Small intestine (tissue), 16 donors: ENCODE data around the gene CDIPT. TPM values are rescaled to one million over a fixed set of nuclear protein-coding genes. Genes with fewer than 3 reads are reported as not detected.
A peak's percentile ranks its signal among the peaks of the same experiment; 100 is the strongest.
"Not testable (repeated sequence)": the region's sequence is repeated elsewhere in the genome, so short reads cannot be mapped to it uniquely, and the experiment has no call there.

Source experiments
- DNase-seq, 2 donors: peaks; one replicate each; pipeline versions ENCODE4 v3.0.0 to v3.0.0-alpha.2; 2013
- FAIRE-seq: peaks from 2 replicates; lab custom pipeline; 2012; peaks lifted over from hg19 to GRCh38; lab: Jason Lieb, UNC
- H3K27ac ChIP-seq, 3 donors: one replicate each; pipeline ENCODE4 v1.5.1; 2013; ENCODE audit warnings: low read length in 2 of 3, mild to moderate bottlenecking in 2 of 3, control low read depth in 1 of 3, inconsistent platforms in 1 of 3, low read depth in 1 of 3, moderate library complexity in 1 of 3
- H3K27me3 ChIP-seq, 3 donors: one replicate each; pipeline ENCODE4 v1.6.1; 2013; ENCODE audit warnings: low read length in 3 of 3, inconsistent platforms in 1 of 3; ENCODE audit not compliant: control insufficient read depth in 3 of 3, insufficient read depth in 3 of 3
- H3K36me3 ChIP-seq, 3 donors: one replicate each; pipeline ENCODE4 v1.6.1; 2013; ENCODE audit warnings: low read length in 3 of 3, inconsistent platforms in 1 of 3, low read depth in 1 of 3, mild to moderate bottlenecking in 1 of 3, moderate library complexity in 1 of 3; ENCODE audit not compliant: control insufficient read depth in 3 of 3, insufficient read depth in 2 of 3
- H3K4me1 ChIP-seq, 3 donors: one replicate each; pipeline ENCODE4 v1.6.1; 2013; ENCODE audit warnings: low read length in 2 of 3, inconsistent platforms in 1 of 3, low read depth in 1 of 3, mild to moderate bottlenecking in 1 of 3, moderate library complexity in 1 of 3; ENCODE audit not compliant: control insufficient read depth in 3 of 3, insufficient read depth in 2 of 3
- H3K4me3 ChIP-seq, 3 donors: one replicate each; pipeline ENCODE4 v1.5.1; 2013; ENCODE audit warnings: low read length in 3 of 3, control low read depth in 1 of 3, inconsistent platforms in 1 of 3, low read depth in 1 of 3, mild to moderate bottlenecking in 1 of 3, moderate library complexity in 1 of 3
- H3K9me3 ChIP-seq, 2 donors: one replicate each; pipeline ENCODE4 v1.6.1; 2013; ENCODE audit warnings: low read depth in 1 of 2, low read length in 1 of 2; ENCODE audit not compliant: control insufficient read depth in 2 of 2, insufficient read depth in 1 of 2
- WGBS, 3 donors: extraction: QIAGEN DNeasy Blood & Tissue Kit; methylation state at CpG; one replicate each; pipeline ENCODE4 v1.1.7; 2013; 5-methylcytosine and 5-hydroxymethylcytosine counted together
- long read RNA-seq, 10 donors: transcript quantifications; one replicate each; lab custom pipeline, GENCODE V29; 2026
- polyA plus RNA-seq, 4 donors: library from polyadenylated mRNA; stranded (reverse) in 3 of 4; unstranded in 1 of 4; fragments of 200-250 nt in 3 of 4; fragments of 120-200 nt in 1 of 4; gene quantifications; one replicate each; pipeline versions ENCODE4 v1.2.1 to v1.2.3, GENCODE V29; 2013
- donor health status: healthy with polysubstance abuse.
- donor health status: control.
- donor health status: control.
- donor health status: Bipolar disorder and iron deficiency.
- donor health status: healthy.

CDIPT gene, protein sequence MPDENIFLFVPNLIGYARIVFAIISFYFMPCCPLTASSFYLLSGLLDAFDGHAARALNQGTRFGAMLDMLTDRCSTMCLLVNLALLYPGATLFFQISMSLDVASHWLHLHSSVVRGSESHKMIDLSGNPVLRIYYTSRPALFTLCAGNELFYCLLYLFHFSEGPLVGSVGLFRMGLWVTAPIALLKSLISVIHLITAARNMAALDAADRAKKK
- polyA plus RNA-seq, result 10 to 100 TPM; 51.9 to 76.9 (median 61.2) TPM
- long read RNA-seq, donor 1, result 0 reads
- long read RNA-seq, donor 2, transcript CDIPT-201 (6 exons, 2,353 nt), result major isoform, 7 of 7 reads
- long read RNA-seq, donor 2, partial matches to known transcripts, result 0 of 7 reads
- long read RNA-seq, donor 2, other reads (novel, unspliced or antisense), result 0 of 7 reads
- long read RNA-seq, donor 3, transcript CDIPT-201 (6 exons, 2,353 nt), result major isoform, 6 of 18 reads
- long read RNA-seq, donor 3, partial matches to known transcripts, result 9 of 18 reads
- long read RNA-seq, donor 3, other reads (novel, unspliced or antisense), result 0 of 18 reads
- long read RNA-seq, donor 4, partial matches to known transcripts, result 0 of 1 reads
- long read RNA-seq, donor 4, other reads (novel, unspliced or antisense), result 0 of 1 reads
- long read RNA-seq, donor 5, partial matches to known transcripts, result 0 of 5 reads
- long read RNA-seq, donor 5, other reads (novel, unspliced or antisense), result 0 of 5 reads
- long read RNA-seq, donor 6, transcript CDIPT-201 (6 exons, 2,353 nt), result major isoform, 11 of 41 reads
- long read RNA-seq, donor 6, partial matches to known transcripts, result 27 of 41 reads
- long read RNA-seq, donor 6, other reads (novel, unspliced or antisense), result 0 of 41 reads
- long read RNA-seq, donor 7, transcript CDIPT-201 (6 exons, 2,353 nt), result major isoform, 42 of 55 reads
- long read RNA-seq, donor 7, partial matches to known transcripts, result 11 of 55 reads
- long read RNA-seq, donor 7, other reads (novel, unspliced or antisense), result 0 of 55 reads
- long read RNA-seq, donor 8, partial matches to known transcripts, result 0 of 1 reads
- long read RNA-seq, donor 8, other reads (novel, unspliced or antisense), result 0 of 1 reads
- long read RNA-seq, donor 9, partial matches to known transcripts, result 0 of 2 reads
- long read RNA-seq, donor 9, other reads (novel, unspliced or antisense), result 0 of 2 reads
- long read RNA-seq, donor 10, transcript CDIPT-201 (6 exons, 2,353 nt), result major isoform, 17 of 24 reads
- long read RNA-seq, donor 10, partial matches to known transcripts, result 5 of 24 reads
- long read RNA-seq, donor 10, other reads (novel, unspliced or antisense), result 0 of 24 reads

DNA sequence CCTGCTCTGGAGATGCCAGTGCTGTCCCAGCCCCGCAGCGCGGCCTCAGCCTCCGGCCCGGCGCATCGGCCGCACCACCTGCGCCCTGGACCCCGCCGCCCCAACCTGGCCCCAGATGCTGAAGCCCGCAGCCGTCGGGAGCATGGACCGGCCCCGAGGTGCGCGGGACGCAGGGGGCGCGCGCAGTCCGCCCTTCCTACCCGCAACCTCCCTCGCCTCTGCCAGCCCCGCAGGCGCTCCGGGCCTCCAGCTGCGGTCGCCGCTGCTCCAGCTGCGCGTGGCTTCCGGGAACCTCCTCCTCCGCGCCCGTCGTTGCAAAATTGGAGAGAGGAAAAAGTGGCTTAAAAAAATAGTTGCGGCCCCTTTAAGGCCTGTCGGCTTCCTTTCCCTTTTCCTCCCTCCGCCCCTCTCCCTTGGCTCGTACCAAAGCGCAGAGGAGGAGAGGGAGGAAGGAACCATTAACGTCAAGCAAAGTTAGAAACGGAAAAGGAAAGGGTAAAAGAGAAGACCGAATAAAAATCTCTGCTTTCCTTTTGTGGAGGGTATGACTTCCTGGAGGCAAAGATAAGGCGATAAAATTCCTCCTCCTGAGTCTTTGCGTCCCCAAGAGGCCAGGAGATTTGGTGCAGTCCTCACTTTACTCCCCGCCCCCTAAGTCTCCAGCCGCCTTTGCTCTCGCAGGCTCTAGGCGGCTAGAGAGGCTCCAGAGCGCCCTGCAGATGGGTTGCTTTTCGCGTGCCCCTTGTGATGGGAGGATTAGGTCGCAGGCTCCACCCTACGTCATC is at the start of gene CDIPT:
CDIPT (minus strand) TSS at position 343 of the 785 bp plus-strand sequence. CDS start 369 bp downstream, outside the sequence.
- no peak for FAIRE-seq
- WGBS, 3 donors, result 0% methylated on average over 37 to 57 of the region's 57 CpGs

DNA sequence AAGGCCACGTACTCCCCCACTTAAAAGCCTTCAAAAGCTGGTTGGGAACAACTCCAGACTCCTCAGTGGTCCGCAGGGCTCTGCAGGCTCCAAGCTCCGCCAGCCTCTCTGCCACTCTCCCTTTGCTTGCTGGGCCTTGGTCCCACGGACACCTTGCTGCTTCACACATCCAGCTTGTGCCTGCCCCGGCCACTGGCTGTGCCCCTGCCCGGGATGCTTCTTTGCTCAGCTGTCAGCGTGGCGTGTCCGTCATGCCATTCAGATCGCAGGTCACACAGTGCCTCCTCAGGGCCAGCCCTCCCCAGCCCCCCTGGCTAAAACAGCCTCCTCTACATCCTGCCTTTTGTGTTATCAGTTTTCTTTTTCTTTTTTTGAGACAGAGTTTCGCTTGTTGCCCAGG is 49.1 kb upstream of the CDIPT start:
- DNase-seq, result no peak
- no peaks in the 10 kb centered on the region for H3K27me3 ChIP-seq
- 83 to 85% (median 84%) methylated on average over 11 of the region's 11 CpGs for WGBS, 3 donors

More for the DNA sequence above, at the start of gene CDIPT:
- Histone ChIP-seq H3K36me3 (peaks cover 6 to 32% (median 8%) of the 10 kb centered on the region in 3 donors), H3K9me3 (no peaks in the 10 kb centered on the region), H3K4me3 (peak within 1 kb of the TSS; percentile 78 to 92 (median 90)), H3K27ac (peak within 1 kb of the TSS; percentile 75 to 83 (median 79)), H3K27me3 (no peaks in the 10 kb centered on the region), H3K4me1 (peaks cover 2 to 17% (median 4%) of the 10 kb centered on the region in 3 donors)
- peak; percentile 98 for DNase-seq

DNA sequence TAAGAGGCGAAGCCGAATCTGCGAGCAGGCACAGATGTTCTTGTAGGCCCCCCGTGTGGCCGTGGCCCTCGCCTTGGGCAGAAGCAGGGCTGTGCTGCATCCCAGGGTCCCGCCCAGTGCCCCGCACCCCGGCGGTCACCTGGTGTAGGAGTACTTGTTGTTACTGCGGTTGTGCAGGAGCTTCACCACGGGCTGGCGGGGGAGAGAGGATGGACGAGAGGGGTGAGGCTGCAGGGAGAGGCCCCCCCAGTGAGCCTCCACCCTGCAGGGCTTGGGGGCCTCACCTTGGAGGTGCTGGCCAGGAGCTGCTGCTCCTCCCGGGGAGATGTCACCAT is 48.6 kb upstream of the CDIPT start:
- Histone ChIP-seq H3K4me3 (no peak overlapping the region), H3K9me3 (no peaks in the 10 kb centered on the region), H3K4me1 (no peaks in the 10 kb centered on the region), H3K36me3 (peaks cover 0 to 44% (median 0%) of the 10 kb centered on the region in 3 donors), H3K27me3 (no peaks in the 10 kb centered on the region), H3K27ac (no peak overlapping the region)
- DNase-seq, result no peak
- FAIRE-seq, result no peak
- 82 to 93% (median 88%) methylated on average over 15 of the region's 15 CpGs for WGBS, 3 donors

More for the DNA sequence above, 49.1 kb upstream of the CDIPT start:
- Histone ChIP-seq H3K27ac (no peak overlapping the region), H3K4me3 (no peak overlapping the region), H3K4me1 (no peaks in the 10 kb centered on the region), H3K36me3 (peaks cover 0 to 43% (median 0%) of the 10 kb centered on the region in 3 donors), H3K9me3 (no peaks in the 10 kb centered on the region)
- no peak for FAIRE-seq

DNA sequence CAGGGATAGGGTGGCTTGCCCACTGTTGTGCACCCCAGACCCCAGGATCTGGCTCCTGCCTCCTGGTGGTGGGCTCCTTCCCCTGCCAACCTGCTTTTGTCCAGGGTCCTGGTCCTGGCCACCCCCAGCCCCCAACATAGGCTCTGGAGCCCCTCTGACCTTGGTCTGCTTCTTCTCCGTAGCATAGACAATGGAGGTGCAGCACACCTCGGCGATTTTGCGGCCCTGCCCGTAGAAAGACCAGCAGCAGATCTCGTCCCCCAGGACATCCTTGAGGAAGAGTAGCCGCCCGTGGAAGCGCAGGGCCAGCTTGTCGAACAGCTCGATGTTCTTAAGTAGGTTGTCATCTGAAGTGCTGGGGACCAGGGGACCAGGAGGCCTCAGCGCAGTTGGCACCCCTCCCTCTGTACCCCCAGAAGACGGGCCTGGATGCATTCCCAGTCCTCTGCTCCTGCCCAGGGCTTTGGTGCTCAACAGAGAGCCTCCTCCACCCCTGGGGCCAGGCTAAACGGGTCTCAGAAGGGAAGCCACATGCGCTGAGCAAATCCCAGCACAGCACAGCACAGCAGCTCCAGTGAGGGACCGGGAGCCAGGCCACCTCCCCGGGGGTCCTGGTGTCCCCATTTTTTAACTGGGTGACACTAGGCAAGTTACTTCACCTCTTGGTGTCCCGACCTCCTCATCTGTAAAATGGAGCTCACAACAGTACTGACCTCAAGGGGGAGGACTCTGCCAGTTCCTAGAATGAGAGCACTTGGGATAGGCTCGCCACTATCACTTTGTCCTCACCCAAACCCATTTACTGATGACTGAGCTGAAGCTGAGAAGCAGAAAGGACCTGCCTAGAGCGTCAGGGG is 48.0 kb upstream of the CDIPT start:
- H3K4me3 ChIP-seq, result no peak overlapping the region
- no peaks in the 10 kb centered on the region for H3K9me3 ChIP-seq
- H3K4me1 ChIP-seq, result no peaks in the 10 kb centered on the region
- H3K36me3 ChIP-seq, result peaks cover 0 to 47% (median 0%) of the 10 kb centered on the region in 3 donors
- FAIRE-seq, result no peak
- 89 to 91% (median 89%) methylated on average over 19 to 20 of the region's 20 CpGs for WGBS, 3 donors
- no peak overlapping the region for H3K27ac ChIP-seq
- no peaks in the 10 kb centered on the region for H3K27me3 ChIP-seq
- no peak for DNase-seq

DNA sequence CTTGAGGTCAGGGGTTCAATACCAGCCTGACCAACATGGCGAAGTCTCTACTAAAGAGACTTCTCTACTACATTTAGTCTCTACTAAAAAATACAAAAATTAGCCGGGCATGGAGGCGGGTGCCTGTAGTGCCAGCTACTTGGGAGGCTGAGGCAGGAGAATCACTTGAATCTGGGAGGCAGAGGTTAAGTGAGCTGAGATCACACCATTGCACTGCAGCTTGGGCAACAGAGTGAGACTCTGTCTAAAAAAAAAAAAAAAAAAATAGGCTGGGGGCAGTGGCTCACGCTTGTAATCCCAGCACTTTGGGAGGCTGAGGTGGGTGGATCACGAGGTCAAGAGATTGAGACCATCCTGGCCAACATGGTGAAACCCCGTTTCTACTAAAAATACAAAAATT is 46.8 kb upstream of the CDIPT start:
- not testable (repeated sequence) for H3K27me3 ChIP-seq, H3K9me3 ChIP-seq, DNase-seq, H3K27ac ChIP-seq, FAIRE-seq, H3K4me1 ChIP-seq, H3K4me3 ChIP-seq
- 82 to 98% (median 97%) methylated on average over 4 to 6 of the region's 6 CpGs for WGBS, 3 donors
- peaks cover 0 to 59% (median 0%) of the 10 kb centered on the region in 3 donors for H3K36me3 ChIP-seq

DNA sequence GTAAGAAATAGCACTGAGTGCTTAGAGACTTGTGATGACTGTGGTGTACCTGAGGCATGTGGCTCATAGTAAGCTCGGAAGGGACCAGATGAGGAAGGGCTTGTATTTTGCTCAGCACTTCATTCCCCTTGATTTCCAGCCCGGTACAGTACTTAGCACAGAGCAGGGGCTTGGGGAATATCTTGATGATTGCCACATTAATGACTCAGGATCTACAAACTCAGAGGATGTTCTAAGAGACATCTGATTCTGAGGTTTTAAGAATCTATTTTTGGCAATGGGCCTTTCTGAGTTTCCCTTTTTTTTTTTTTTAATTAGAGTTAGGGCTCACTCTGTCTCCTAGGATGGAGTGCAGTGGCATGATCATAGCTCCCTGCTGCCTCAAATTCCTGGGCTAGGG is 46.4 kb upstream of the CDIPT start:
- Histone ChIP-seq H3K9me3 (no peaks in the 10 kb centered on the region), H3K4me1 (no peaks in the 10 kb centered on the region), H3K27ac (no peak overlapping the region), H3K27me3 (no peaks in the 10 kb centered on the region), H3K4me3 (no peak overlapping the region), H3K36me3 (peaks cover 0 to 58% (median 0%) of the 10 kb centered on the region in 3 donors)
- no peak for DNase-seq
- 82 to 93% (median 89%) methylated on average over 2 of the region's 2 CpGs for WGBS, 3 donors
- no peak for FAIRE-seq

GRCh38 chr16:29908719-29909220 is 45.7 kb upstream of the CDIPT start:
- 81 to 95% (median 92%) methylated on average over 2 of the region's 2 CpGs for WGBS, 3 donors
- no peak for FAIRE-seq

More at GRCh38 chr16:29908719-29909220, 45.7 kb upstream of the CDIPT start:
- Histone ChIP-seq H3K27me3 (no peaks in the 10 kb centered on the region), H3K36me3 (peaks cover 0 to 55% (median 0%) of the 10 kb centered on the region in 3 donors), H3K4me3 (no peak overlapping the region), H3K4me1 (no peaks in the 10 kb centered on the region), H3K9me3 (no peaks in the 10 kb centered on the region), H3K27ac (no peak overlapping the region)
- DNase-seq, result no peak
